Nephron progenitor cell (in vitro differentiated cells): ENCODE results near the gene RXFP1.
A peak's percentile ranks its signal among the peaks of the same experiment; 100 is the strongest.
"Not testable (repeated sequence)": the region's sequence is repeated elsewhere in the genome, so short reads cannot be mapped to it uniquely, and the experiment has no call there.

Experiments used
- DNase-seq: peaks from one replicate; pipeline ENCODE4 v3.0.0; 2021
- H3K27ac Mint-ChIP-seq: 2 replicates; pipeline ENCODE4 v1.8.0; 2021; ENCODE audit warnings: mild to moderate bottlenecking, moderate library complexity, mixed read lengths
- H3K27me3 Mint-ChIP-seq: 2 replicates; pipeline ENCODE4 v1.8.0; 2021; ENCODE audit warnings: mild to moderate bottlenecking, low read depth, mixed read lengths; ENCODE audit not compliant: poor library complexity
- H3K36me3 Mint-ChIP-seq: 2 replicates; pipeline ENCODE4 v1.8.0; 2021; ENCODE audit warnings: low read depth, mixed read lengths
- H3K4me1 Mint-ChIP-seq: 2 replicates; pipeline ENCODE4 v1.8.0; 2021; ENCODE audit warnings: mixed read lengths
- H3K4me3 Mint-ChIP-seq: 2 replicates; pipeline ENCODE4 v1.8.0; 2021; ENCODE audit warnings: mild to moderate bottlenecking, moderate library complexity, mixed read lengths
- H3K9me3 Mint-ChIP-seq: 2 replicates; pipeline ENCODE4 v1.8.0; 2021; ENCODE audit warnings: mild to moderate bottlenecking, moderate library complexity, mixed read lengths
- CTCF ChIP-seq: fragments of 200-600 bp; sonication (generic); IDR thresholded peaks from 2 replicates; pipeline ENCODE4 v1.5.0; 2021; ENCODE audit warnings: antibody characterized with exemption

RXFP1 gene

GRCh38 chr4:158644356-158644755 lies 122.7 kb downstream of the RXFP1 start:
- peaks cover 3% of the 10 kb centered on the region for H3K9me3 Mint-ChIP-seq
- TF ChIP-seq CTCF: no peak
- no peaks in the 10 kb centered on the region for H3K4me1 Mint-ChIP-seq
- DNase-seq: no peak
- H3K36me3 Mint-ChIP-seq: no peaks in the 10 kb centered on the region
- H3K27ac Mint-ChIP-seq: no peak overlapping the region
- H3K4me3 Mint-ChIP-seq: no peak overlapping the region
- H3K27me3 Mint-ChIP-seq: no peaks in the 10 kb centered on the region

DNA sequence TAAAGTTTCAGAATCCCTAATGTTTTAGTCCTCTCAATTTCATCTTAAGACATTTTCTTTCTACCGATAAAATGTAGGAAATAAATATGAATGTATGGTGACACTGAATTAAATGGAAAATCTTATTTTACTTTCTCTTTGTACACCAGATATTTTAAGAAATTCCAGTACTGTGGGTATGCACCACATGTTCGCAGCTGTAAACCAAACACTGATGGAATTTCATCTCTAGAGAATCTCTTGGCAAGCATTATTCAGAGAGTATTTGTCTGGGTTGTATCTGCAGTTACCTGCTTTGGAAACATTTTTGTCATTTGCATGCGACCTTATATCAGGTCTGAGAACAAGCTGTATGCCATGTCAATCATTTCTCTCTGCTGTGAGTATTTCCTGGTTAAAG lies 123.1 kb downstream of the RXFP1 start:
- no peak for DNase-seq
- Mint-ChIP-seq H3K9me3 (peaks cover 3% of the 10 kb centered on the region), H3K27me3 (no peaks in the 10 kb centered on the region), H3K27ac (no peak overlapping the region), H3K4me1 (no peaks in the 10 kb centered on the region), H3K4me3 (no peak overlapping the region), H3K36me3 (no peaks in the 10 kb centered on the region)
- no peak for TF ChIP-seq CTCF

DNA sequence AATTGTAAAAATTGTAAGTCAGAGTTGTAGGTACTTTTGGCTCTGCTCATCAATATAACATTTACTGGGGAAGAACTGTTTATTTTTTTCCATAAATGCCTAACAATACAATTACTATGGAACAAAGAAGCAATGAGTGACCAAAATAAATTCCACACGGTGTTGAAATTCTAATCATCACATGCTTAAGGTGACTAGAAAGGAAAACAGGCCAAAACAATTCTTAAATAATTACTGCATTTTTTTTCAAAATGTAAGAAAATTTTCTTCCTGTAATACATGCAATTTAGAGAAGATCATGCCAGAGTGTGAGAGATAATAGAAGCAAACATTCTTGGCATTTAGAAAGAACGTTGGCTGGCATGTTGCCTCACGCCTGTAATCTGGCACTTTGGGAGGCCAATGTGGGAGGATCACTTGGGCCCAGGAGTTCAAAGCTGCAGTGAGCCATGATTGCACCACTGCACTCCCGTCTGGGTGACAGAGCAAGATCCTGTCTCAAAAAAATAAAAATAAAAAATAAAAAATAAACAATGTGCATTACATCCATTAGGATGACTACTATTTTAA lies 127.5 kb downstream of the RXFP1 start:
- H3K9me3 Mint-ChIP-seq: peaks cover 3% of the 10 kb centered on the region
- H3K36me3 Mint-ChIP-seq: no peaks in the 10 kb centered on the region
- no peak overlapping the region for H3K27ac Mint-ChIP-seq
- H3K4me3 Mint-ChIP-seq: no peak overlapping the region
- H3K4me1 Mint-ChIP-seq: no peaks in the 10 kb centered on the region
- H3K27me3 Mint-ChIP-seq: no peaks in the 10 kb centered on the region
- DNase-seq: no peak
- no peak for TF ChIP-seq CTCF

GRCh38 chr4:158652920-158653319 lies 131.2 kb downstream of the RXFP1 start:
- Mint-ChIP-seq H3K9me3 (no peaks in the 10 kb centered on the region), H3K4me1 (no peaks in the 10 kb centered on the region), H3K36me3 (no peaks in the 10 kb centered on the region), H3K4me3 (no peak overlapping the region), H3K27ac (no peak overlapping the region), H3K27me3 (no peaks in the 10 kb centered on the region)
- no peak for DNase-seq
- no peak for TF ChIP-seq CTCF

DNA sequence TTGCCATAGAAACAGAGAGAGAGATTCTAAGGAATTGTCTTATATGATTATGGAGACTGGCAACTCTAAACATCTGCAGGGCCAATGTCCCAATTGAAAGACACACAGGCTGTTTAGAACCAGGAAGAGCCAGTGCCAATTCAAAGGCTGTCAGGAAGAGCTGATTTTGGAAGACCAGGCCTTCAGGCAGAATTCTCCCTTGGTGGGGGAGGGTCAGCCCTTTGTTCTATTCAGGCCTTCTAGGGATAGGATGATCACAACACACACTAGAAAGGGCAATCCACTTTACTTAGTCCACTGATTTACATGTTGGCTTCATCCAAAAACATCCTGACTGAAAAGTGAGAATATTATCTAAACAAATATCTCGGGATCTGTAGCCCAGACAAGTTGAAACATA lies 134.8 kb downstream of the RXFP1 start:
- no peak for TF ChIP-seq CTCF
- H3K4me3 Mint-ChIP-seq: no peak overlapping the region
- no peaks in the 10 kb centered on the region for H3K27me3 Mint-ChIP-seq
- H3K9me3 Mint-ChIP-seq: no peaks in the 10 kb centered on the region
- H3K27ac Mint-ChIP-seq: no peak overlapping the region
- no peak for DNase-seq
- no peaks in the 10 kb centered on the region for H3K4me1 Mint-ChIP-seq
- H3K36me3 Mint-ChIP-seq: no peaks in the 10 kb centered on the region

DNA sequence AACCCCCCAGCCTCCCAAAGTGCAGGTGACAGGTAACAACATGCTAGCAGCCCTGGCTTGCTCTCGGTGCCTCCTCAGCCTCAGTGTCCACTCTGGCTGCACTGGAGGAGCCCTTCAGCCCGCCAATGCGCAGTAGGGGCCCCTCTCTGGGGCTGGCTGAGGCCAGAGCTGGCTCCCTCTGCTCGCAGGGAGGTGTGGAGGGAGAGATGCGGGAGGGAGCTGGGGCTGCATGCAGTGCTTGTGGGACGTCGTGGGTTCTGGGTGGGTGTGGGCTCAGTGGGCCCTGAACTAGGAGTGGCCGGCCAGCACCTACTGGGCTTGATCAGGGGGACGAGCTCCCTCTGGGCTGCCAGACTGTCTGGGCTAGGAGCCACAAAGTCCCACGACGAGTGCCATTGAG lies 135.6 kb downstream of the RXFP1 start:
- Mint-ChIP-seq H3K4me1 (no peaks in the 10 kb centered on the region), H3K27ac (no peak overlapping the region), H3K36me3 (no peaks in the 10 kb centered on the region), H3K9me3 (no peaks in the 10 kb centered on the region), H3K4me3 (no peak overlapping the region), H3K27me3 (no peaks in the 10 kb centered on the region)
- no peak for DNase-seq
- TF ChIP-seq CTCF: no peak

GRCh38 chr4:158663255-158663654 lies 141.6 kb downstream of the RXFP1 start:
- peak overlapping the region; percentile 30 for H3K27ac Mint-ChIP-seq
- not testable (repeated sequence) for DNase-seq, H3K27me3 Mint-ChIP-seq, H3K9me3 Mint-ChIP-seq, H3K4me3 Mint-ChIP-seq
- H3K4me1 Mint-ChIP-seq: peaks cover 19% of the 10 kb centered on the region
- H3K36me3 Mint-ChIP-seq: peaks cover 42% of the 10 kb centered on the region

DNA sequence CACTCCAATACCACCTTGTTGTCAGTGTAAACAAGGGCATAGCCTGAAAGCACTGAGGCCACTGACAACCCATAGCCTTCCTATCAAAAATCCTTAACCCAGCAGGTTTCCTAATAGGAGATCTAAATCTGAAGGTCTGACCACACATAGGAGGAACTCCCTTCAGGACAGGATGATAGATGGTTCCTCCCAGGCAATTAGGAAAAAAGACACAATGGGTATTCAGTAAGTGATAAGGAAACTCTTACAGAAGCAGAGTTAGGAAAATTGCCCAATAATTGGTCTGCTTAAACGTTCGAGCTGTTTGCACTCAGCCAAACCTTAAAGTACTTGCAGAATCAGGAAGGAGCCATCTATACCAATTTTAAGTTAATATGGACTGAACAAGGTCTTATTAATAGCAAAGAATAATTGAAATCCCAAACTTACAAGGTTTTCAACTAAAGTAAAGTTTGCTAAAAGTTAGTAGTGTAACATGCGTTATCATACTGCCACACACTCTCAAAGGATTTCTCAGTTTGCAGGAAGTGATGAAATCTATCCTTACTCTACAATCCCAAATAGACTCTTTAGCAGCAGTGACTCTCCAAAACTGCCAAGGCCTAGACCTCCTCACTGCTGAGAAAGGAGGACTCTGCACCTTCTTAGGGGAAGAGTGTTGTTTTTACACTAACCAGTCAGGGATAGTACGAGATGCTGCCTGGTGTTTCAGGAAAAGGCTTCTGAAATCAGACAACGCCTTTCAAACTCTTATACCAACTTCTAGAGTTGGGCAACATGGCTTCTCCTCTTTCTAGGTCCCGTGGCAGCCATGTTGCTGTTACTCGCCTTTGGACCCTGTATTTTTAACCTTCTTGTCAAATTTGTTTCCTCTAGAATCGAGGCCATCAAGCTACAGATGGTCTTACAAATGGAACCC lies 142.3 kb downstream of the RXFP1 start:
- not testable (repeated sequence) for H3K27me3 Mint-ChIP-seq, H3K4me3 Mint-ChIP-seq, H3K9me3 Mint-ChIP-seq, DNase-seq, H3K27ac Mint-ChIP-seq
- peaks cover 46% of the 10 kb centered on the region for H3K36me3 Mint-ChIP-seq
- peaks cover 22% of the 10 kb centered on the region for H3K4me1 Mint-ChIP-seq
